Measurements from ENCODE around the gene KCNIP1. TPM values are rescaled to one million over a fixed set of nuclear protein-coding genes. Genes with fewer than 3 reads are reported as not detected.
A peak's percentile ranks its signal among the peaks of the same experiment; 100 is the strongest.

KCNIP1 gene
- total and polyA plus RNA-seq, 9 of the 15 experiments (the other 6 are each of a cell fraction or from before 2014, with no cell fraction given) = not detected

GRCh38 chr5:170633235-170634081, 129.6 kb downstream of the KCNIP1 start (continued):
- TF ChIP-seq VEZF1 (CRISPR knock-in tag; IDR thresholded peaks at IDR 0.05) = peak; percentile 88
- no peak for TF ChIP-seq THRB (CRISPR knock-in tag; conservative IDR thresholded peaks at IDR 0.05)
- TF ChIP-seq NKRF (IDR thresholded peaks at IDR 0.05; ENCODE audit: borderline replicate concordance) = no peak
- no peak for TF ChIP-seq U2AF2 (optimal IDR thresholded peaks at IDR 0.05; ENCODE audit: low read depth, low read length)
- no peak for TF ChIP-seq ZBTB43 (CRISPR knock-in tag; IDR thresholded peaks at IDR 0.05)
- no peak for TF ChIP-seq ILF3 (IDR thresholded peaks at IDR 0.05; ENCODE audit: borderline replicate concordance)
- TF ChIP-seq CLOCK (CRISPR knock-in tag; IDR thresholded peaks at IDR 0.05; ENCODE audit: borderline replicate concordance) = no peak
- peak in 1 of 3 experiments; percentile 31; a peak in 1 of 6 replicates for TF ChIP-seq CTCF (IDR thresholded peaks at IDR 0.05 in 2 of 3, conservative IDR thresholded peaks at IDR 0.05 in 1 of 3; ENCODE audit: insufficient read depth in 2 of 3, low read depth in 1 of 3, low read length in 3 of 3)
- no peak for TF ChIP-seq ZBTB1 (CRISPR knock-in tag; IDR thresholded peaks at IDR 0.05; ENCODE audit: borderline replicate concordance, low read depth)
- TF ChIP-seq ZNF280B (CRISPR knock-in tag; IDR thresholded peaks at IDR 0.05) = no peak
- TF ChIP-seq ASH1L (IDR thresholded peaks at IDR 0.05; ENCODE audit: borderline replicate concordance, low read depth, partially characterized antibody) = no peak
- no peak for TF ChIP-seq ZNF311 (CRISPR knock-in tag; IDR thresholded peaks at IDR 0.05)
